Muscle layer of duodenum (tissue), 2 donors: ENCODE data around the gene ATF4.

ENCODE experiments used
- H3K27ac ChIP-seq: one replicate; pipeline ENCODE4 v1.7.0; 2013; ENCODE audit warnings: mild to moderate bottlenecking, low read length
- H3K27me3 ChIP-seq: one replicate; pipeline ENCODE4 v1.7.0; 2013; ENCODE audit warnings: low read depth, mild to moderate bottlenecking, control low read depth, low read length
- H3K36me3 ChIP-seq, 2 donors: one replicate each; pipeline ENCODE4 v1.7.0; 2013; ENCODE audit warnings: low read length in 2 of 2, control low read depth in 1 of 2, mild to moderate bottlenecking in 1 of 2; ENCODE audit not compliant: insufficient read depth in 2 of 2, control insufficient read depth in 1 of 2
- H3K4me1 ChIP-seq, 2 donors: one replicate each; pipeline ENCODE4 v1.7.0; 2013; ENCODE audit warnings: low read length in 2 of 2, mild to moderate bottlenecking in 2 of 2, control low read depth in 1 of 2, moderate library complexity in 1 of 2; ENCODE audit not compliant: insufficient read depth in 2 of 2, control insufficient read depth in 1 of 2
- H3K4me3 ChIP-seq, 2 donors: one replicate each; pipeline ENCODE4 v1.7.0; 2013; ENCODE audit warnings: low read length in 2 of 2, low read depth in 1 of 2, mild to moderate bottlenecking in 1 of 2
- H3K9me3 ChIP-seq, 2 donors: one replicate each; pipeline ENCODE4 v1.7.0; 2013; ENCODE audit warnings: low read length in 2 of 2, control low read depth in 1 of 2, mild to moderate bottlenecking in 1 of 2; ENCODE audit not compliant: control insufficient read depth in 1 of 2
- donor health status: healthy.

ATF4 gene

DNA sequence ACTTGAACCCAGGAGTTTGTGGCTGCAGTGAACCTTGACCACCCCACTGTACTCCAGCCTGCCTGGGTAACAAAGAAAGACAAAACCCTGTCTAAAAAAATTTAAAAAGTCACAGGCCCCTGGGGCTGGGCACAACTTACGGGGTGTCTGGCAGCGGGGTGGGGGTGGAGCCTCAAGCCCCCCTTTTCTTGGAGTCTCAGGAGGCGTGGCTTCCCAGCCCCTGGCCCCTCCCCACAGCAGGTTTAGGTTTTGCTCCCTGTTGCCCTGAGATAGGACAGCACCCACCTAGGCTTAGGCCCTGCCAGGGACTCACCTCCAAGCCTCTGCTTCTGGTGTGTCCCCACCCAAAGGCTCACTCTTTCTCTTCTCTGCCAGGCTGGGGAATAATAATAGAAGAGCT lies 41.1 kb upstream of the ATF4 start:
- Histone ChIP-seq H3K36me3 (no peaks in the 10 kb centered on the region), H3K9me3 (no peaks in the 10 kb centered on the region), H3K27ac (no peak overlapping the region), H3K4me3 (no peak overlapping the region), H3K4me1 (no peaks in the 10 kb centered on the region), H3K27me3 (no peaks in the 10 kb centered on the region)

DNA sequence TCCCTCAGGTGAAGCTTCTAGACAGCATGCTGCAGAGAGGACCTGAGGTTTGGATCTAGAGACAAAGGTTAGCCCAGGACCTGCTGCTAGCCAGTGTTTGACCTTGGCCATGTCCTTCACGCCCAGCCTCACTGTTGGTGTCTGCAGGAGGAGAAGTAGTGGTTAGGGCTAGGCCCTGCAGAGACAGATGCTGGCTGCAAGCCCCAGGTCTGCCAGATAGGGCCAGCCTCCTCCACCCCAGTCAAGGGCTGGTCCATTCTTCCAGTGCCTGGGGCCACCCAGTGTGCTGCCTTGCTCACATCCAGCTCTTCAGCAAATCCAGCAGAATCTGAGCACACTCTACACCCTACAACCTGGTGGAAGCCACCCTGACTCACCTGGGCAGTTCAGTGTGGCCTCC lies 39.8 kb upstream of the ATF4 start:
- Histone ChIP-seq H3K36me3 (no peaks in the 10 kb centered on the region), H3K4me1 (no peaks in the 10 kb centered on the region)

DNA sequence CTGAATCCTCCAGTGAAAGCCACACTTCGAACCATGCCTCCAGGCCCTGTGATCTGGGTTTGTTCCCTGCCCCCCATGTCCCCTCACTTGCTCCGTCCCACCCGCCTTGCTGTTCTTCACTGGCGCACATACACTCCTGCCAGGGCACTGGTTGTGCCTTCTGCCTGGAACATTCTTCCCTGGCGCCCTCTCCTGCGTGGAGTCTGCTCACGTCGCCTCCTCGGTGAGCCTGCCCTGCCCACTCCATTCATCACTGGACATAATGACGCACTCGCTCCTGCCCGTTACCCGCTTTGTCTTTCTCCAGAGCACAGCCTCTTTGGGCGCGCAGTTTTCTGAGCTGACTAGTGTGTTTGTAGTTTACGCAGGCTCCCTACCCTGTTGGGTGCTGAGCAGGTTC lies 39.3 kb upstream of the ATF4 start:
- Histone ChIP-seq H3K27me3 (no peaks in the 10 kb centered on the region), H3K9me3 (no peaks in the 10 kb centered on the region), H3K4me1 (no peaks in the 10 kb centered on the region), H3K36me3 (no peaks in the 10 kb centered on the region), H3K4me3 (no peak overlapping the region), H3K27ac (no peak overlapping the region)

More for the DNA sequence above, 39.8 kb upstream of the ATF4 start:
- Histone ChIP-seq H3K27me3 (no peaks in the 10 kb centered on the region), H3K4me3 (no peak overlapping the region), H3K9me3 (no peaks in the 10 kb centered on the region), H3K27ac (no peak overlapping the region)

DNA sequence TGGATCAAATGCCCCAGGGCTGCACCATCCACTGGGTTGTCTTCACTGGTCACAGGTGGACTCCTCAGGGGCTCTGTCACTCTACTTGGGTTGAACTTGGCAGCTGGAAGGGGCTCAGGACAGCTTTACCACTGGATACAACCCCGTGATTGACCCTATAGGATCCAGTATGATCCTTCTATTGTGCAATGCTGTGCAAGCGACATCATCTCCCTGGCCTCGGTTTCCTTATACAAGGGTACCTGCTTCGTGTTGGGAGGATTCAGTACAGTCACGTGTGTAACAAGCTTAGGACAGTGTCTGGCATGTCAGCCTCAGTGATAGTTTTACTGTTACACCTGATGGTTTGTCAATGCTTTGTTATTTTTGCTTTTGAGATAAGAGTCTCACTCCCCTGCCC lies 38.8 kb upstream of the ATF4 start:
- Histone ChIP-seq H3K36me3 (no peaks in the 10 kb centered on the region), H3K4me3 (no peak overlapping the region), H3K27me3 (no peaks in the 10 kb centered on the region), H3K4me1 (no peaks in the 10 kb centered on the region), H3K27ac (no peak overlapping the region), H3K9me3 (no peaks in the 10 kb centered on the region)

DNA sequence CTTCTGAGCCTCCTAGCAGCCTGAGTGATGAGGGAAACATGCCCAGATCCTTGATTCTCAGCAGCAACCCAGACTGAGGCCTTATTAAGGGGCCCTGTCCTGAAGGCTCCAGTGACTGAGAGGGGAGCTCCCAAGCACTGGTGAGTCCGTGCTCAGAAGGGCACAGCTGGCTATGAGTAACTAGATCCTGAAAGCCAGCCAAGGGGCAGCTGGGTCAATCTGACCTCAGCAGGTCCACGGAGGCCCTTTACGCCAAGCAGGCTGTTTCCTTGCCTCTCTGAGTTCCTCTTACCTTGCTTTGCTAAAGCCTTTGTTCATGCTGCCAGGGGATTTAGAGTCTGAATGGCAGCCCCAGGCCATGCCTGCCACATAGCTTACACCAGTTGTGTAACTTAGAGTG lies 37.6 kb upstream of the ATF4 start:
- Histone ChIP-seq H3K9me3 (no peaks in the 10 kb centered on the region), H3K4me1 (no peaks in the 10 kb centered on the region), H3K27me3 (no peaks in the 10 kb centered on the region), H3K36me3 (no peaks in the 10 kb centered on the region), H3K4me3 (no peak overlapping the region), H3K27ac (no peak overlapping the region)

DNA sequence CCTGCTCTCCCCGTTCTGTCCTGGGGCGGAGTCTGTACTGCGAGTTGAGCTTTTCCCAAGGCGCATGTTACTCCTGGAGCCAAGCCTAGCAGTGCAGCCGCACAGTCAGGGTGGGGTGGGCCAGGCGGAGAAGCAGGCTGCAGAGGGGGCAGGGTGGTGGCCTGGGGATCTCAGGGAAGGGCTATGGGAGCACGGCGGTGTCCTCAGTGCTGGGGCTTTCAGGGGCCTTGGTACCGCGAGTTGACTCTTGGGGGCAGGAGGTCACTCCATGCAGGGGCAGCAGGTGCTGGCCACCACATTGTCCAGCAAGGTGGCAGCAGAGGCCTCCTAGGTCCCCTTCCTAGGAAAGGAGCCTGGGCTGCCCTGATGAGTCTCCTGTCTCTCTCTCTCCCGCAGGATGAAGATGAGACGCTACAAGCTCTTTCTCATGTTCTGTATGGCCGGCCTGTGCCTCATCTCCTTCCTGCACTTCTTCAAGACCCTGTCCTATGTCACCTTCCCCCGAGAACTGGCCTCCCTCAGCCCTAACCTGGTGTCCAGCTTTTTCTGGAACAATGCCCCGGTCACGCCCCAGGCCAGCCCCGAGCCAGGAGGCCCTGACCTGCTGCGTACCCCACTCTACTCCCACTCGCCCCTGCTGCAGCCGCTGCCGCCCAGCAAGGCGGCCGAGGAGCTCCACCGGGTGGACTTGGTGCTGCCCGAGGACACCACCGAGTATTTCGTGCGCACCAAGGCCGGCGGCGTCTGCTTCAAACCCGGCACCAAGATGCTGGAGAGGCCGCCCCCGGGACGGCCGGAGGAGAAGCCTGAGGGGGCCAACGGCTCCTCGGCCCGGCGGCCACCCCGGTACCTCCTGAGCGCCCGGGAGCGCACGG lies 33.2 kb upstream of the ATF4 start:
- H3K9me3 ChIP-seq: no peaks in the 10 kb centered on the region
- no peaks in the 10 kb centered on the region for H3K36me3 ChIP-seq
- no peaks in the 10 kb centered on the region for H3K4me1 ChIP-seq
- H3K4me3 ChIP-seq: no peak overlapping the region
- H3K27me3 ChIP-seq: no peaks in the 10 kb centered on the region
- no peak overlapping the region for H3K27ac ChIP-seq

DNA sequence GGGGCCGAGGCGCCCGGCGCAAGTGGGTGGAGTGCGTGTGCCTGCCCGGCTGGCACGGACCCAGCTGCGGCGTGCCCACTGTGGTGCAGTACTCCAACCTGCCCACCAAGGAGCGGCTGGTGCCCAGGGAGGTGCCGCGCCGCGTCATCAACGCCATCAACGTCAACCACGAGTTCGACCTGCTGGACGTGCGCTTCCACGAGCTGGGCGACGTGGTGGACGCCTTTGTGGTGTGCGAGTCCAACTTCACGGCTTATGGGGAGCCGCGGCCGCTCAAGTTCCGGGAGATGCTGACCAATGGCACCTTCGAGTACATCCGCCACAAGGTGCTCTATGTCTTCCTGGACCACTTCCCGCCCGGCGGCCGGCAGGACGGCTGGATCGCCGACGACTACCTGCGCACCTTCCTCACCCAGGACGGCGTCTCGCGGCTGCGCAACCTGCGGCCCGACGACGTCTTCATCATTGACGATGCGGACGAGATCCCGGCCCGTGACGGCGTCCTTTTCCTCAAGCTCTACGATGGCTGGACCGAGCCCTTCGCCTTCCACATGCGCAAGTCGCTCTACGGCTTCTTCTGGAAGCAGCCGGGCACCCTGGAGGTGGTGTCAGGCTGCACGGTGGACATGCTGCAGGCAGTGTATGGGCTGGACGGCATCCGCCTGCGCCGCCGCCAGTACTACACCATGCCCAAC lies 32.4 kb upstream of the ATF4 start:
- Histone ChIP-seq H3K27ac (no peak overlapping the region), H3K4me3 (no peak overlapping the region), H3K9me3 (no peaks in the 10 kb centered on the region), H3K4me1 (no peaks in the 10 kb centered on the region), H3K36me3 (no peaks in the 10 kb centered on the region), H3K27me3 (no peaks in the 10 kb centered on the region)

DNA sequence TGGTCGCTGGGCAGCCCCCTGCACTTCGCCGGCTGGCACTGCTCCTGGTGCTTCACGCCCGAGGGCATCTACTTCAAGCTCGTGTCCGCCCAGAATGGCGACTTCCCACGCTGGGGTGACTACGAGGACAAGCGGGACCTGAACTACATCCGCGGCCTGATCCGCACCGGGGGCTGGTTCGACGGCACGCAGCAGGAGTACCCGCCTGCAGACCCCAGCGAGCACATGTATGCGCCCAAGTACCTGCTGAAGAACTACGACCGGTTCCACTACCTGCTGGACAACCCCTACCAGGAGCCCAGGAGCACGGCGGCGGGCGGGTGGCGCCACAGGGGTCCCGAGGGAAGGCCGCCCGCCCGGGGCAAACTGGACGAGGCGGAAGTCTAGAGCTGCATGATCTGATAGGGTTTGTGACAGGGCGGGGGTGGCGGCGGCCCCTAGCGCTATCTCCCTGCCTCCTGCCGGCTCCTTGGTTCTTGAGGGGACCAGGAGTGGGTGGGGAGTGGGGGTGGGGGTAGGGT lies 31.7 kb upstream of the ATF4 start:
- no peak overlapping the region for H3K27ac ChIP-seq
- H3K9me3 ChIP-seq: no peaks in the 10 kb centered on the region
- no peaks in the 10 kb centered on the region for H3K36me3 ChIP-seq
- H3K27me3 ChIP-seq: no peaks in the 10 kb centered on the region
- no peak overlapping the region for H3K4me3 ChIP-seq
- no peaks in the 10 kb centered on the region for H3K4me1 ChIP-seq

DNA sequence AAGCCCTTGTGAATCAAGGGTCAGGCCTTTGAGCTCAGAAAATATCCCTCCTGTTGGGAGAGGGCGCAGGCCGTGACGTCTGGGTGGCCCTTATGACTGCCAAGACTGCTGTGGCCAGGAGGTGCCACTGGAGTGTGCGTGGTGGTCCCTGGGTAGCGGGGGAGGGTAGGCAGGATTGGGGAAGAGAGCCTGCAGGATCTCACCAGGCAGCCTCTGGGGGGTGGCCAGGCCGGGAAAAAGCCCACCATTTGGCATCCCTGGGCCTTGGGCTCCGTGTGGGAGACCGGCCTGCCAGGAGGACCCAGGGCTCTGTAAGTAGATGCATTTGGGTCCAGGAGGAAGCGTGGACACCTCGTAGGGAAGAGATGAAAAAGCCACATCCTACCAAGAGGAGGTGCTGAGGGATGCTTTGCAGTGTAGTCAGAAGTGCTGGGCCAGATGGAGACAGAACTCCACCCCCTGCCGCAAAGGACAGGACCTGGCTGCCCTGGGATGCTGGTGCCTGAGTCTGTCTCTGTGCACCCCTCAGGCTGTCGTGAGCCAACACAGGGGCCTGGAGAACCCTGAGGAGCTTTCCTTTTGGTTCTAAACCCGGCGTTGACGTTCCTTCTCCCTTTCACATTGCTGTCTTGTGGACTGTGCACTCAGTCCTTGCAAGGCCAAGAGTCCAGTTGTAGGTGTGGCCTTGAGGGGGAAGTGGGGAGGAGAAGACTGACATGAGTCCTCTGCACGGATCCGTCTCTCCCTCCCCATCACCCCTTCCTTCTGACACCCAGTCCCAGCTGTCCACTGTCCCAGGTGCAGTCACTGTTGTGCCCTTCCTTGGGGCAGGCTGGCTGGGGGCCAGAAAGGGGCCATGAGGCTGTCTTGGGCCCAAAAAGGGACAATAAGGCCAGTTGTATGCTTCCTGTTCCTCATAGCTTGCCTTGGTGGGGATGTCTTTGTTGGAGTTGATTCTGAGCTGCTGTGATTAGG lies 31.0 kb upstream of the ATF4 start:
- no peaks in the 10 kb centered on the region for H3K9me3 ChIP-seq
- no peaks in the 10 kb centered on the region for H3K4me1 ChIP-seq
- H3K4me3 ChIP-seq: peak overlapping the region in 1 of 2 donors; percentile 31
- no peak overlapping the region for H3K27ac ChIP-seq
- no peaks in the 10 kb centered on the region for H3K36me3 ChIP-seq
- H3K27me3 ChIP-seq: no peaks in the 10 kb centered on the region

DNA sequence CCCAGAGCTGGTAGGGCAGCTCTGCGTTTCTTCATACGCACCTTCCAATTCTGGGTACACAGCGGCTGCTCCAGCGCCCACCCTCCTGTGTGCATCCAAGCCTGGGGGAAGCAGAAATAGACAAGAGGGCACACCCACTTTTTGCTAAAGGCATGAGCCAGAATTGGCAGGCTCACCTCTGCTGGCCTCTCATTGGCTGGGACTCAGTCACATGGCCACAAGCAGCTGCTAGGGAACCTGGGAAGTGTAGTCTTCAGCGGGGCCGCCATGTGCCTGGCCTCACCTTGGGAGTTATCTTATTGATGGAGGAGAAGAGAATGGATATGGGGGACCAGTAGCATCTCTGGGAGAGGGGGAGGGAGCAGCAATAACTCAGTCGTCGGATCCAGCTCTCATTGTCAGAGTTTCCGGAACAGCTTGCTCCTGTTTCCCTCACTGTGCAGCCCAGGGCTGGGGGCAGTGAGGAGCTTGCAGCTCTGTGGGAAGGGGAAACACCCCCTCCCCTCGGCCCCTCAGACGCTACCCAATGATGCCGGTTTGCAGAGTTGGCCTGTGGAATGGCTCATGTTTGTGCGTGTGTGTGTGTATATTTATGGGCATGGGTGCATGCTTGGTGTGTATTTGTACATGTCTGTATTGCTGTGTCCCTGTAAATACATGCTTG lies 30.1 kb upstream of the ATF4 start:
- Histone ChIP-seq H3K4me1 (no peaks in the 10 kb centered on the region), H3K4me3 (peak overlapping the region in 1 of 2 donors; percentile 31), H3K9me3 (no peaks in the 10 kb centered on the region), H3K27ac (no peak overlapping the region), H3K27me3 (no peaks in the 10 kb centered on the region), H3K36me3 (no peaks in the 10 kb centered on the region)
